HG02759 (cell line): Measurements from ENCODE around the gene CLEC4A.
"Not testable (repeated sequence)": the region's sequence is repeated elsewhere in the genome, so short reads cannot be mapped to it uniquely, and the experiment has no call there.

Experiments used
- ATAC-seq: cut with Tn5 transposase; IDR thresholded peaks from one replicate; pipeline ENCODE4 v1.9.1; 2021; ENCODE audit warnings: mild to moderate bottlenecking, moderate library complexity; ENCODE audit not compliant: unreplicated experiment

CLEC4A gene

GRCh38 chr12:8123124-8123912 is at the start of gene CLEC4A:
TSS of gene CLEC4A (plus strand) at chr12:8123617. CDS start at chr12:8123879, 262 bp downstream.
- ATAC-seq, result no peak

GRCh38 chr12:8075935-8076334 is 47.5 kb upstream of the CLEC4A start:
- ATAC-seq, result no peak

GRCh38 chr12:8076366-8076765 is 47.1 kb upstream of the CLEC4A start:
- no peak for ATAC-seq

GRCh38 chr12:8077207-8077606 is 46.2 kb upstream of the CLEC4A start:
- ATAC-seq, result no peak

GRCh38 chr12:8078398-8078797 is 45.0 kb upstream of the CLEC4A start:
- no peak for ATAC-seq

GRCh38 chr12:8078916-8079315 is 44.5 kb upstream of the CLEC4A start:
- ATAC-seq, result no peak

- no peak for ATAC-seq
Measured at GRCh38 chr12:8080120-8080519, 43.3 kb upstream of the CLEC4A start.

- no peak for ATAC-seq
Measured at GRCh38 chr12:8081251-8081920, 42.0 kb upstream of the CLEC4A start.

- no peak for ATAC-seq
Measured at GRCh38 chr12:8082808-8083100, 40.7 kb upstream of the CLEC4A start.

- ATAC-seq, result not testable (repeated sequence)
Measured at GRCh38 chr12:8084351-8084750, 39.1 kb upstream of the CLEC4A start.

GRCh38 chr12:8087666-8088065 is 35.8 kb upstream of the CLEC4A start:
- ATAC-seq, result no peak

GRCh38 chr12:8088574-8088973 is 34.8 kb upstream of the CLEC4A start:
- peak; percentile 77 for ATAC-seq

GRCh38 chr12:8089277-8089676 is 34.1 kb upstream of the CLEC4A start:
- ATAC-seq, result not testable (repeated sequence)

GRCh38 chr12:8089716-8090115 is 33.7 kb upstream of the CLEC4A start:
- ATAC-seq, result no peak

GRCh38 chr12:8093291-8093690 is 30.1 kb upstream of the CLEC4A start:
- no peak for ATAC-seq

- no peak for ATAC-seq
Measured at GRCh38 chr12:8096281-8096915, 27.0 kb upstream of the CLEC4A start.

- ATAC-seq, result no peak
Measured at GRCh38 chr12:8099235-8099634, 24.2 kb upstream of the CLEC4A start.

GRCh38 chr12:8108808-8109398 is 14.5 kb upstream of the CLEC4A start:
- peak; percentile 56 for ATAC-seq

GRCh38 chr12:8113117-8113516 is 10.3 kb upstream of the CLEC4A start:
- not testable (repeated sequence) for ATAC-seq

GRCh38 chr12:8120072-8120713 is 3.2 kb upstream of the CLEC4A start:
- no peak for ATAC-seq

GRCh38 chr12:8127138-8127537 is 3.7 kb downstream of the CLEC4A start:
- no peak for ATAC-seq
